Astrocyte (in vitro differentiated cells and primary cell): Measurements from ENCODE around the gene LAMB1. TPM values are rescaled to one million over a fixed set of nuclear protein-coding genes. Genes with fewer than 3 reads are reported as not detected.

Experiments
- DNase-seq: peaks from one replicate; pipeline ENCODE4 v3.0.0-alpha.2; 2010; ENCODE audit warnings: low read depth
- FAIRE-seq: peaks from 2 replicates; lab custom pipeline; 2011; peaks lifted over from hg19 to GRCh38; lab: Jason Lieb, UNC
- H2AFZ ChIP-seq: 2 replicates; pipeline ENCODE4 v1.6.0; 2012; ENCODE audit warnings: low read depth, low read length, inconsistent platforms
- H3K27ac ChIP-seq: 2 replicates; pipeline ENCODE4 v1.5.1; 2011; ENCODE audit warnings: low read depth, low read length, inconsistent platforms
- H3K27me3 ChIP-seq: 2 replicates; pipeline ENCODE4 v1.6.0; 2011; ENCODE audit warnings: low read length, inconsistent platforms; ENCODE audit not compliant: insufficient read depth
- H3K36me3 ChIP-seq: 2 replicates; pipeline ENCODE4 v1.5.1; 2011; ENCODE audit warnings: low read length, inconsistent platforms; ENCODE audit not compliant: insufficient read depth
- H3K4me1 ChIP-seq: 2 replicates; pipeline ENCODE4 v1.5.1; 2011; ENCODE audit warnings: low read length, inconsistent platforms; ENCODE audit not compliant: insufficient read depth
- H3K4me2 ChIP-seq: 2 replicates; pipeline ENCODE4 v1.6.0; 2012; ENCODE audit warnings: low read length, inconsistent platforms
- H3K4me3 ChIP-seq: 2 replicates; pipeline ENCODE4 v1.5.1; 2011; ENCODE audit warnings: low read depth, mild to moderate bottlenecking, low read length, inconsistent platforms; ENCODE audit not compliant: insufficient read depth
- H3K79me2 ChIP-seq: 2 replicates; pipeline ENCODE4 v1.6.0; 2012; ENCODE audit warnings: mild to moderate bottlenecking, low read length, inconsistent platforms; ENCODE audit not compliant: insufficient read depth
- H3K9ac ChIP-seq: 2 replicates; pipeline ENCODE4 v1.6.0; 2012; ENCODE audit warnings: mild to moderate bottlenecking, low read length, inconsistent platforms
- H3K9me3 ChIP-seq: 2 replicates; pipeline ENCODE4 v1.5.1; 2012; ENCODE audit warnings: low read depth, mild to moderate bottlenecking, low read length, inconsistent platforms; ENCODE audit not compliant: insufficient read depth
- H4K20me1 ChIP-seq: 2 replicates; pipeline ENCODE4 v1.6.0; 2012; ENCODE audit warnings: low read length, inconsistent platforms; ENCODE audit not compliant: insufficient read depth
- H3K27ac Mint-ChIP-seq: one replicate; pipeline ENCODE4 v1.8.0; 2021; ENCODE audit warnings: mild to moderate bottlenecking, mixed read lengths; ENCODE audit not compliant: unreplicated experiment
- H3K27me3 Mint-ChIP-seq: one replicate; pipeline ENCODE4 v1.8.0; 2021; ENCODE audit warnings: low read depth, mixed read lengths; ENCODE audit not compliant: unreplicated experiment
- H3K36me3 Mint-ChIP-seq: one replicate; pipeline ENCODE4 v1.8.0; 2021; ENCODE audit warnings: low read depth, mixed read lengths; ENCODE audit not compliant: unreplicated experiment
- H3K4me1 Mint-ChIP-seq: one replicate; pipeline ENCODE4 v1.8.0; 2021; ENCODE audit warnings: low read depth, mixed read lengths; ENCODE audit not compliant: unreplicated experiment
- H3K4me3 Mint-ChIP-seq: one replicate; pipeline ENCODE4 v1.8.0; 2021; ENCODE audit warnings: mild to moderate bottlenecking, moderate library complexity, mixed read lengths; ENCODE audit not compliant: unreplicated experiment
- H3K9me3 Mint-ChIP-seq: one replicate; pipeline ENCODE4 v1.8.0; 2021; ENCODE audit warnings: mild to moderate bottlenecking, mixed read lengths; ENCODE audit not compliant: unreplicated experiment
- CTCF ChIP-seq: IDR thresholded peaks from 2 replicates; pipeline ENCODE4 v1.5.1; 2011; ENCODE audit warnings: low read depth, mild to moderate bottlenecking, inconsistent platforms, low read length, moderate library complexity; ENCODE audit not compliant: insufficient read depth
- EZH2 ChIP-seq: IDR thresholded peaks from 2 replicates; pipeline ENCODE4 v1.6.1; 2012; ENCODE audit warnings: mild to moderate bottlenecking, low read length, inconsistent platforms; ENCODE audit not compliant: insufficient read depth
- total RNA-seq: library from RNA; stranded (reverse); gene quantifications from 2 replicates; pipeline ENCODE4 v1.2.1, GENCODE V29; 2021

Gene LAMB1
- total RNA-seq, 1 donor from 2014 or later: 403 TPM

GRCh38 chr7:107993891-107994291 is 9.1 kb downstream of the LAMB1 start:
- peaks cover 30% of the 10 kb centered on the region for H3K36me3 Mint-ChIP-seq
- Histone ChIP-seq H4K20me1 (peaks cover 29% of the 10 kb centered on the region), H3K4me2 (peak overlapping the region; percentile 95), H2AFZ (no peak overlapping the region), H3K27me3 (no peaks in the 10 kb centered on the region), H3K9me3 (no peaks in the 10 kb centered on the region), H3K79me2 (peaks cover 71% of the 10 kb centered on the region), H3K4me1 (peaks cover 56% of the 10 kb centered on the region), H3K4me3 (no peak overlapping the region), H3K9ac (peak overlapping the region; percentile 79), H3K36me3 (peaks cover 70% of the 10 kb centered on the region), H3K27ac (peak overlapping the region; percentile 91)
- no peaks in the 10 kb centered on the region for H3K27me3 Mint-ChIP-seq
- TF ChIP-seq CTCF: no peak
- peaks cover 62% of the 10 kb centered on the region for H3K4me1 Mint-ChIP-seq
- DNase-seq: peak; percentile 49
- peaks cover 3% of the 10 kb centered on the region for H3K9me3 Mint-ChIP-seq
- FAIRE-seq: no peak
- H3K4me3 Mint-ChIP-seq: peak overlapping the region; percentile 48
- peak overlapping the region; percentile 92 for H3K27ac Mint-ChIP-seq

- Mint-ChIP-seq H3K27me3 (no peaks in the 10 kb centered on the region), H3K4me3 (peak overlapping the region; percentile 13), H3K9me3 (peaks cover 3% of the 10 kb centered on the region), H3K27ac (peak overlapping the region; percentile 81), H3K4me1 (peaks cover 25% of the 10 kb centered on the region), H3K36me3 (peaks cover 47% of the 10 kb centered on the region)
- Histone ChIP-seq H3K79me2 (peaks cover 90% of the 10 kb centered on the region), H4K20me1 (peaks cover 60% of the 10 kb centered on the region), H3K27me3 (no peaks in the 10 kb centered on the region), H3K4me3 (no peak overlapping the region), H3K9me3 (no peaks in the 10 kb centered on the region), H3K4me2 (peak overlapping the region; percentile 11), H3K27ac (peak overlapping the region; percentile 44), H3K4me1 (peaks cover 17% of the 10 kb centered on the region), H3K36me3 (peaks cover 79% of the 10 kb centered on the region), H2AFZ (no peak overlapping the region), H3K9ac (no peak overlapping the region)
- TF ChIP-seq EZH2: no peak
- no peak for TF ChIP-seq CTCF
- FAIRE-seq (no peak), DNase-seq (no peak)
These were observed 13.2 kb downstream of the LAMB1 start for GRCh38 chr7:107989618-107990373.

GRCh38 chr7:107982918-107983389 is 20.0 kb downstream of the LAMB1 start:
- H2AFZ ChIP-seq: no peak overlapping the region
- Mint-ChIP-seq H3K27ac (peak overlapping the region; percentile 20), H3K27me3 (no peaks in the 10 kb centered on the region), H3K9me3 (no peaks in the 10 kb centered on the region), H3K4me3 (no peak overlapping the region), H3K4me1 (peaks cover 11% of the 10 kb centered on the region), H3K36me3 (peaks cover 42% of the 10 kb centered on the region)
- no peaks in the 10 kb centered on the region for H3K27me3 ChIP-seq
- H3K9me3 ChIP-seq: no peaks in the 10 kb centered on the region
- DNase-seq (peak; percentile 62), FAIRE-seq (no peak)
- H3K4me1 ChIP-seq: no peaks in the 10 kb centered on the region
- H3K4me2 ChIP-seq: no peak overlapping the region
- no peak overlapping the region for H3K27ac ChIP-seq
- TF ChIP-seq CTCF: peak; percentile 12
- no peak for TF ChIP-seq EZH2
- H3K4me3 ChIP-seq: no peak overlapping the region
- peaks cover 90% of the 10 kb centered on the region for H3K79me2 ChIP-seq
- no peak overlapping the region for H3K9ac ChIP-seq
- H4K20me1 ChIP-seq: peaks cover 78% of the 10 kb centered on the region
- peaks cover 83% of the 10 kb centered on the region for H3K36me3 ChIP-seq
